HG03457 (cell line): ENCODE results near the gene TNFRSF19.

Experiments
- ATAC-seq: cut with Tn5 transposase; IDR thresholded peaks from one replicate; pipeline ENCODE4 v1.9.1; 2021; ENCODE audit warnings: moderate number of reproducible peaks; ENCODE audit not compliant: unreplicated experiment

TNFRSF19 gene

GRCh38 chr13:23680845-23681669 lies 110.8 kb downstream of the TNFRSF19 start:
- no peak for ATAC-seq

- no peak for ATAC-seq
Measured at GRCh38 chr13:23683084-23683483, 112.9 kb downstream of the TNFRSF19 start.

- ATAC-seq = no peak
Measured at GRCh38 chr13:23684647-23685046, 114.4 kb downstream of the TNFRSF19 start.

DNA sequence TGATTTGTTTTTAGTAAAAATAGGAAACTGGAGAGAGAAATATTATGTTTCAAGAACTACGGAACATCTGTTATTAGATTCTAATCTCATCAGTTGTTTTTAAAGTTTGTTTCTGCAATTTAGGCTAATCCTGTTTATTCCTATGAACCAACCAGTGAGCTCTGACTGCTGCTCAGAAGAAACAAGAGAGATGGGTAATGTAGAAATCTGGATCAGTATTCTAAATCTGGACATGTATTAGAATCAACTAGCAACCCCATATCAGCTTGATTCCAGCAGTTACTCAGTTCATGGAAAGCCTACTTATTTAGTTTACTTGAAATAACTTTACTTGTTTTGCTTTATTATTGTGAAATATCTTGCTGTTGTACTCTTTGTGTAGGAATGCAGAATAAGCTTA lies 115.2 kb downstream of the TNFRSF19 start:
- ATAC-seq = no peak

- ATAC-seq = no peak
Measured at GRCh38 chr13:23686948-23687347, 116.7 kb downstream of the TNFRSF19 start.

- no peak for ATAC-seq
Measured at GRCh38 chr13:23687614-23688013, 117.4 kb downstream of the TNFRSF19 start.

- no peak for ATAC-seq
Measured at GRCh38 chr13:23688336-23688735, 118.1 kb downstream of the TNFRSF19 start.

GRCh38 chr13:23690668-23691067 lies 120.5 kb downstream of the TNFRSF19 start:
- ATAC-seq = no peak

GRCh38 chr13:23692816-23693215 lies 122.6 kb downstream of the TNFRSF19 start:
- ATAC-seq = no peak

DNA sequence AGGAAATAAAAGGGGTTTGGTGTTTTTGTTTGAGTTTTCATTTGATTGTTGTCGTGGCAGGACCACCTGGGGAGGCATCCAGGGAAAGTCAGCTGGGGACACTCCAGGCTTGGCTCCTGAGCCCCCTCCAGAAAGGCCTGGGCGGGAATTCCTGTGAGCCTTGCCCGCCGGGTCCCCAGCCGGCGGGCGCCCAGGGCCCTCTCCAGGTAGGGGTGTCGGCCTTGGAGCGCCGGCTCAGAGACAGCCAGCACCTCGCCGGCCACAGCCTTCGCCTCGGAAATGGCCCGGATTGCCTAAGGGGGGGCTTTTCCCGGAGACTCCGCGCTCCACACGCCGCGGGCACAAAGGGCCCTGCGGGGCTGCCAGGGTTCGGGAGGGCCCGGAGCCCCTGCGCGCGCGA lies 125.0 kb downstream of the TNFRSF19 start:
- no peak for ATAC-seq

DNA sequence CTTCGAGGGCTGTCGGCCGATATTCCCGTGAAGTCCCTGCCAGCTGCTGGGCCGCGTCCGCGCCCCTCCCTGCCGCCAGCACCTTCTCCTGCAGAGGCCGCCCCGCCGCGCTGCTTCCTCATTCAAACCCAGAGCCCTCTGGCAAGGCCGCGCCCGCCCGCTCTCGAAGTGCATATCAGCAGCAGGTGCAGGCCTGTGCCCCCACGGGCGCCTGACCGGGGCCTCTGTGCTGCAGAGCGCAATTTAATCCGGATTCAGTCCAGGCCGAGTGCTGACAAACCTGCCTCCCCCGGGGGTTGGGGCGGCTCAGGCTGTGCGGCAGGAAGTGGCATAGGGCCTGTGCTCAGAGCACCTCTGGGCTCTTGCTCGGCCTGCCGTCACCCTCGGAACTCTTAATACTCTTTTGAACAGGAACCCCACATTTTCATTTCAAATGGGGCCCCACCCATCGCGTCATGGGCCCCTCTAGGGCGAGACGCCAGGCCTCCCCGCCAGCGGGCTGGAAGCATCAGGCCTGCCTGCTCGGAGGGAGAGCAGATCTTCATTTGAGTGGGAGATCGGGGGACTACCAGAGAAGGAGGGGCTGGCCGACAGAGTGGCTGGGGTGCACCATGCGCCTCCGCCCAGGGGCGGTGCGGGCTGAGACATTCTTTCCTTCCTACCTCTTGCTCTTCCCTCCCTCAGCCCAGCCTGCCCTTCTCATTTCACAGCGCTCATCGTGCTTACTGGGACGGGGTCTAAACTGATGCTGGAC lies 125.7 kb downstream of the TNFRSF19 start:
- ATAC-seq = no peak

DNA sequence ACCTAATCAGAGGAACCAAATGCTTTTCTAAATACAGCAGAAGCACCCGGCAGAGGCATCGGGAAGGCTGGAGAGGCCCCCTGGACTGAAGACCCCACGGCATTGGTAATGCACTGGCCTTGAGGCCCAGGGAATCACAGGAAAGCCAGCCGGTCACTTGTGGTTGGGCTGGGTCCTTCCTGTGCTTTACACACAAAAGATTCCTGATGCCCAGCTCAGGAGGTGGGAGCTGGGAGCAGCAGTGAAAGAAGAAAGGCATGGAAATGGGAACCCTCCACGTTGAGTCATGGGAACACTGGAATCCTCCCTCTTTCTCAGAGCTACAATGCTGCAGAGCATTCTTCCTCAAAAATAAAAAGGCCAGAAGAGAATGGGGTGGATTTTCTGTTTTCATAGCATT lies 126.4 kb downstream of the TNFRSF19 start:
- no peak for ATAC-seq

DNA sequence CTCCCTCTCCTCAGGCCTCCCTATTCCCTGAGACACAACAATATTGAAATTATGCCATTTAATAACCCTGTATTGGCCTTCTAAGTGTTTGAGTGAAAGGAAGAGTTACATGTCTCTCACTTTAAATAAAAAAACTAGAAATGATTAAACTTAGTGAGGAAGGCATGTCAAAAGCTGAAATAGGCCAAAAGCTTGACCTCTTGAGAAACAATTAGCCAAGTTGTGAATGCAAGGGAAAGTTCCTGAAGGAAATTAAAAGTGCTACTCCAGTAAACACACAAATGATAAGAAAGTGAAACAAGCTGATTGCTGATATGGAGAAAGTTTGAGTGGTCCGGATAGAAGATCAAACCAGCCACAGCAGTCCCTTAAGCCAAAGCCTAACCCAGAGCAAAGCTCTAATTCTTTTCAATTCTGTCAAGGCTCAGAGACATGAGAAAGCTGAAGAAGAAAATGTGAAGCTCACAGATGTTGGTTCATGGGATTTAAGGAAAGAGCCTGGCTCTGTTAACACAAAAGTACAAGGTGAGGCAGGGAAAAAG lies 127.6 kb downstream of the TNFRSF19 start:
- no peak for ATAC-seq

DNA sequence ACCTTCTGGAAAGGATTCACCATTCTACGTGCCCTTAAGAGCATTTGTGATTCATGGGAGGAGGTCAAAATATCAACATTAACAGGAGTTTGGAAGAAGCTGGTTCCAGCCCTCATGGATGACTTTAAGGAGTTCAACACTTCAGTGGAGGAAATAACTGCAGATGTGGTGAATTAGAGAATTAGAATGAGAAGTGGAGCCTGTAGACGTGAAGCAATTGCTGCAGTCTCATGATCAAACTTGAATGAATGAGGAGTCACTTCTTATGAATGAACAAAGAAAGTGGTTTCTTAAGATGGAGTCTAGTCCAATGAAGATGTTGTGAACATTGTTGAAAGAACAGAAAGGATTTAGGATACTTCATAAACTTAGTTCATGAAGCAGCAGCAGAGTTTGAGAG lies 129.1 kb downstream of the TNFRSF19 start:
- no peak for ATAC-seq

GRCh38 chr13:23701186-23701585 lies 131.0 kb downstream of the TNFRSF19 start:
- no peak for ATAC-seq

- ATAC-seq = no peak
Measured at GRCh38 chr13:23701636-23702035, 131.4 kb downstream of the TNFRSF19 start.

- ATAC-seq = no peak
Measured at GRCh38 chr13:23703246-23703860, 133.1 kb downstream of the TNFRSF19 start.

DNA sequence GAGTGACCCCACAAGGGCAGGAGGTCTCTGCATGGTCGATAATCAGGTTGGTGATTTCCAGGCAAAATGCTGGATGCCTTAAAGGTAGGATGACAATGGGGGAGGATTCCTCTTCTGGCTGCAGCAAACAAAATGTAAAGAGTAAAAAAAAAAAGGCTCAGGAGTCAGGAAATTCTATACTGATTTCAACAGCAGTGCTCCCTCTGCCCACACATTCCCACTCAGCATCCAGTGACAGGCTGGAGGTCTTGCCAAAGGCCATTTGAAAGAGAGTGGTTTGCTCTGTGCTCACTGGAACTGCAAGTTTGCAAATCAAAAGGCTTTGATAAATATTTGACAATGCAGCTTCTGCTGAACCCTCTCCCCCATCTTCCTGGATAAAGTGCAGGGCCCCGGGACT lies 135.4 kb downstream of the TNFRSF19 start:
- no peak for ATAC-seq

- no peak for ATAC-seq
Measured at GRCh38 chr13:23707674-23708073, 137.5 kb downstream of the TNFRSF19 start.

DNA sequence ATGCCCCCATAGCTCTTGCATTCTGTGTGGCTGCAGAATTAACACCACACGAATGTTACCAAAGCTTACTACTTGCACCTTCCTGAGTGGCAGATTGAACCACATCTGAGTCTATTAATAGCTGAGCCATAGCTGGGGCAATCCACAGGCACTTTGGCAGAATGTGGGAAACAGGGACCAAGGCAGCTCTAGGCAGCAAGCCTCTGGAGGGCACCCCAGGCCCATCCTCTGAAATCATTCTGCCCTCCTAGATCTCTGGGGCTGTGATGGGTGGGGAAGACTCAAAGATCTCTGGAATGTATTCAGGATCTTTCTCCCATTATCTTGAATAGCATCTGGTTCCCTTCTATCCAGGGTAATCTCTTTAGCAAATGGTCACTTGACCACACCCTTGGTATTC lies 139.3 kb downstream of the TNFRSF19 start:
- ATAC-seq = no peak

- ATAC-seq = no peak
Measured at GRCh38 chr13:23710366-23710765, 140.2 kb downstream of the TNFRSF19 start.

- no peak for ATAC-seq
Measured at GRCh38 chr13:23711355-23711754, 141.1 kb downstream of the TNFRSF19 start.
